Hepatocyte (in vitro differentiated cells): Measurements from ENCODE around the gene OBSCN. TPM values are rescaled to one million over a fixed set of nuclear protein-coding genes. Genes with fewer than 3 reads are reported as not detected.

Source experiments
- DNase-seq: peaks from one replicate; pipeline ENCODE4 v3.0.0-alpha.2; 2016; ENCODE audit warnings: low spot score
- H2AFZ ChIP-seq: fragments of 200-600 bp; sonication (generic); 2 replicates; pipeline ENCODE4 v1.6.0; 2016; ENCODE audit warnings: antibody characterized with exemption, mild to moderate bottlenecking
- H3K27ac ChIP-seq: fragments of 200-600 bp; sonication (generic); 2 replicates; pipeline ENCODE4 v1.5.1; 2016; ENCODE audit warnings: mild to moderate bottlenecking
- H3K27me3 ChIP-seq: fragments of 200-600 bp; sonication (generic); 2 replicates; pipeline ENCODE4 v1.6.1; 2016
- H3K36me3 ChIP-seq: fragments of 200-600 bp; sonication (generic); replicated peaks from 2 replicates; pipeline ENCODE4 v1.5.1; 2016; ENCODE audit warnings: low read depth; ENCODE audit not compliant: insufficient read depth
- H3K4me1 ChIP-seq: fragments of 200-600 bp; sonication (generic); 2 replicates; pipeline ENCODE4 v1.5.1; 2016; ENCODE audit warnings: mild to moderate bottlenecking, moderate library complexity; ENCODE audit not compliant: insufficient read depth
- H3K4me2 ChIP-seq: fragments of 200-600 bp; sonication (generic); 2 replicates; pipeline ENCODE4 v1.6.0; 2016
- H3K4me3 ChIP-seq: fragments of 200-600 bp; sonication (generic); 2 replicates; pipeline ENCODE4 v1.5.1; 2016; ENCODE audit warnings: mild to moderate bottlenecking
- H3K79me2 ChIP-seq: fragments of 200-600 bp; sonication (generic); 2 replicates; pipeline ENCODE4 v1.6.0; 2017; ENCODE audit warnings: mild to moderate bottlenecking
- H3K9me2 ChIP-seq: fragments of 200-600 bp; sonication (generic); replicated peaks from 2 replicates; pipeline ENCODE4 v1.6.0; 2017; ENCODE audit warnings: mild to moderate bottlenecking; ENCODE audit not compliant: insufficient read depth
- H3K9me3 ChIP-seq: fragments of 200-600 bp; sonication (generic); 2 replicates; pipeline ENCODE4 v1.5.1; 2016; ENCODE audit warnings: low read depth, mild to moderate bottlenecking
- H4K20me1 ChIP-seq: fragments of 200-600 bp; sonication (generic); 2 replicates; pipeline ENCODE4 v1.6.0; 2016; ENCODE audit warnings: mild to moderate bottlenecking; ENCODE audit not compliant: insufficient read depth, poor library complexity, severe bottlenecking
- EZH2 ChIP-seq: fragments of 200-600 bp; sonication (generic); IDR thresholded peaks from 2 replicates; pipeline ENCODE4 v1.6.1; 2016; ENCODE audit warnings: antibody characterized with exemption, mild to moderate bottlenecking, borderline replicate concordance
- EZH2phosphoT487 ChIP-seq: fragments of 200-600 bp; sonication (generic); IDR thresholded peaks from one replicate; pipeline ENCODE4 v1.6.1; 2018; ENCODE audit warnings: antibody characterized with exemption, mild to moderate bottlenecking, low read depth, moderate library complexity; ENCODE audit not compliant: unreplicated experiment, severe bottlenecking
- WGBS: methylation state at CpG from one replicate; pipeline ENCODE4 v1.1.6; 2016; ENCODE audit warnings: low lambda C conversion rate; ENCODE audit errors: missing lambda C conversion rate; 5-methylcytosine and 5-hydroxymethylcytosine counted together
- polyA plus RNA-seq: library from polyadenylated mRNA; unstranded; fragments of >200 nt; fragmentation: Nextera tagmentation; extraction: Ambion mirVana; gene quantifications from 2 replicates; pipeline ENCODE4 v1.2.1, GENCODE V29; 2016
- total RNA-seq: library from RNA; depleted of rRNA; stranded (reverse); fragments of >200 nt; gene quantifications from 2 replicates; pipeline ENCODE4 v1.2.3, GENCODE V29; 2014
- TF ChIP-seq, protein P1 (sequence below): fragments of 200-600 bp; sonication (generic); IDR thresholded peaks from 2 replicates; pipeline ENCODE4 v1.5.1; 2016; ENCODE audit warnings: antibody characterized with exemption, mild to moderate bottlenecking; ENCODE audit not compliant: poor library complexity

The OBSCN gene
- total and polyA plus RNA-seq, 2 experiments from 2014 or later: 15.0 to 22.4 TPM

DNA sequence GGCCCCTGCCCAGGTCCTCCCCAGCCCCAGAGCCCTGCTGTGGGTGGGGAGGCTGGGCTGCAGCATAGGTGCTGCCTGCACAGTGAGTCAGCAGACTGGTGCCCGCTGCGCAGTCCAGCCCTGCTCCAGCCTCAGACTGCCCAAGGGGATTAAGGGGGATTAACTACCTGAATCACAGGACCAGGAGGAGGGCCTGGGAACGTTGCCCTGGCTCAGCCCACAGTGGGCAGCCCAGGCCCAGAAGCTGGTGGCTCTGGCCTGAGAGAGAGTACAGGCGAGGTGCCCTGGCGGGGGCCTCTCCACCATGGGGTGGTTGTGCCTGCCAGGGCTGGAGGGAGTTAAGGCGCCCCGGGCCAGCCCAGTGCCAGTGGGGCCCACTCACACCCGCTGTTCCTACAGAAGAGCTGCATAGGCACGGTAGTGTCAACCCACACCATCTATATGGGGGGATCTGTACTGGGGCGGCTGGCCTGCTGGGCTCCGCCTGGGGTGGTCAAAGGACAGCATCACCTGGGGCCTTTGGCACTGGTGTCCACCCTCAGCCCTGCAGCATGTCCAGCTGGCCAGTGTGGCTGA lies 2.3 kb downstream of the OBSCN start:
- H2AFZ ChIP-seq: no peak overlapping the region
- no peak overlapping the region for H3K4me2 ChIP-seq
- DNase-seq: peak; percentile 74
- TF ChIP-seq EZH2phosphoT487: no peak
- TF ChIP-seq EZH2: no peak
- TF ChIP-seq, protein P1, sequence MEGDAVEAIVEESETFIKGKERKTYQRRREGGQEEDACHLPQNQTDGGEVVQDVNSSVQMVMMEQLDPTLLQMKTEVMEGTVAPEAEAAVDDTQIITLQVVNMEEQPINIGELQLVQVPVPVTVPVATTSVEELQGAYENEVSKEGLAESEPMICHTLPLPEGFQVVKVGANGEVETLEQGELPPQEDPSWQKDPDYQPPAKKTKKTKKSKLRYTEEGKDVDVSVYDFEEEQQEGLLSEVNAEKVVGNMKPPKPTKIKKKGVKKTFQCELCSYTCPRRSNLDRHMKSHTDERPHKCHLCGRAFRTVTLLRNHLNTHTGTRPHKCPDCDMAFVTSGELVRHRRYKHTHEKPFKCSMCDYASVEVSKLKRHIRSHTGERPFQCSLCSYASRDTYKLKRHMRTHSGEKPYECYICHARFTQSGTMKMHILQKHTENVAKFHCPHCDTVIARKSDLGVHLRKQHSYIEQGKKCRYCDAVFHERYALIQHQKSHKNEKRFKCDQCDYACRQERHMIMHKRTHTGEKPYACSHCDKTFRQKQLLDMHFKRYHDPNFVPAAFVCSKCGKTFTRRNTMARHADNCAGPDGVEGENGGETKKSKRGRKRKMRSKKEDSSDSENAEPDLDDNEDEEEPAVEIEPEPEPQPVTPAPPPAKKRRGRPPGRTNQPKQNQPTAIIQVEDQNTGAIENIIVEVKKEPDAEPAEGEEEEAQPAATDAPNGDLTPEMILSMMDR: no peak
- no peaks in the 10 kb centered on the region for H3K36me3 ChIP-seq
- H3K9me2 ChIP-seq: no peaks in the 10 kb centered on the region
- no peak overlapping the region for H3K4me3 ChIP-seq
- 78% methylated on average over 11 of the region's 11 CpGs for WGBS
- H3K4me1 ChIP-seq: peaks cover 30% of the 10 kb centered on the region
- H3K27ac ChIP-seq: no peak overlapping the region
- H3K27me3 ChIP-seq: no peaks in the 10 kb centered on the region
- H4K20me1 ChIP-seq: no peaks in the 10 kb centered on the region
- H3K79me2 ChIP-seq: no peaks in the 10 kb centered on the region
- H3K9me3 ChIP-seq: no peaks in the 10 kb centered on the region

DNA sequence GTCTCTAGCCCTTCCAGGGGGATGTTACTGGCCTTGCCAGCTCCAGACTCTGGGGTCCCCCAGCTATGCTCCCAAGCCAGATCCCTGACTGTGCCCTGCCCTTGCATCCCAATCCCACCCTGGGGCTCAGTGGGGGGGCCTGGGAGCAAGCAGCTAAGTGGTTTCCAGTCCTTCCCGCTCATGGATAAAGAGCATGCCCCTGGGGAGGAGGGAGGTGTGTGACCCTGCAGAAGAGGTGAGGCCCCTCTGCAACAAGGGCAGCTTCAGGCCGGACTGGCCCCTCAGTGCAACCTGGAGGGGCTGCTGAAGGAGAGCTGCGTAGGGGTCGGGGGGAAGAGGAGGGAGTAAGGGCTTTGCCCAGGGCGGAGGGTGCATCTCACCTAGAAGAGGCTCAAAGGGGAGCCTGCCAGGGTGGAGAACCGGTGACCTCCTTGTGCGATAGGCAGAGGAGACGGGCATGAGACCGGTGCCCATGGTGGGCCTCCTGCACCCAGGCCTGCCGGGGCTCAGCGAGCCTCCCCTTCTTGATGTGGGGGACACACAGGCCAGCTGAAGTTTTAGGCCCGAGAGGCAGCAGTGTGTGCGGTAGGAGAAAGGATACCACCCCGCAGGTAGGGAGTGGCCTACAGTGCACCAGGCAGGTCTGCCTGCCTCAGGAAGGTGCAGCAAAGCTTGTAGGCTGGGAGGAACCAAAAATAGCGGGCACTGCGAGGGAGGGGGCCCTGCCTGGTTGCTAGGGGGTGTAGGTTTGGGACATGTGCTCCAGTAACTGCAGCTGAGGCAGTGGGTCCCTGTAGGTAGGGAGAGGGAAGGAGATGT lies 3.1 kb downstream of the OBSCN start:
- H3K9me2 ChIP-seq: no peaks in the 10 kb centered on the region
- peaks cover 26% of the 10 kb centered on the region for H3K4me1 ChIP-seq
- H3K4me2 ChIP-seq: no peak overlapping the region
- 95% methylated on average over 16 of the region's 16 CpGs for WGBS
- H3K27me3 ChIP-seq: no peaks in the 10 kb centered on the region
- no peaks in the 10 kb centered on the region for H3K79me2 ChIP-seq
- H4K20me1 ChIP-seq: no peaks in the 10 kb centered on the region
- TF ChIP-seq, protein P1: no peak
- TF ChIP-seq EZH2phosphoT487: no peak
- TF ChIP-seq EZH2: no peak
- no peak overlapping the region for H3K27ac ChIP-seq
- DNase-seq: no peak
- H3K9me3 ChIP-seq: no peaks in the 10 kb centered on the region
- no peaks in the 10 kb centered on the region for H3K36me3 ChIP-seq
- no peak overlapping the region for H3K4me3 ChIP-seq
- H2AFZ ChIP-seq: no peak overlapping the region

DNA sequence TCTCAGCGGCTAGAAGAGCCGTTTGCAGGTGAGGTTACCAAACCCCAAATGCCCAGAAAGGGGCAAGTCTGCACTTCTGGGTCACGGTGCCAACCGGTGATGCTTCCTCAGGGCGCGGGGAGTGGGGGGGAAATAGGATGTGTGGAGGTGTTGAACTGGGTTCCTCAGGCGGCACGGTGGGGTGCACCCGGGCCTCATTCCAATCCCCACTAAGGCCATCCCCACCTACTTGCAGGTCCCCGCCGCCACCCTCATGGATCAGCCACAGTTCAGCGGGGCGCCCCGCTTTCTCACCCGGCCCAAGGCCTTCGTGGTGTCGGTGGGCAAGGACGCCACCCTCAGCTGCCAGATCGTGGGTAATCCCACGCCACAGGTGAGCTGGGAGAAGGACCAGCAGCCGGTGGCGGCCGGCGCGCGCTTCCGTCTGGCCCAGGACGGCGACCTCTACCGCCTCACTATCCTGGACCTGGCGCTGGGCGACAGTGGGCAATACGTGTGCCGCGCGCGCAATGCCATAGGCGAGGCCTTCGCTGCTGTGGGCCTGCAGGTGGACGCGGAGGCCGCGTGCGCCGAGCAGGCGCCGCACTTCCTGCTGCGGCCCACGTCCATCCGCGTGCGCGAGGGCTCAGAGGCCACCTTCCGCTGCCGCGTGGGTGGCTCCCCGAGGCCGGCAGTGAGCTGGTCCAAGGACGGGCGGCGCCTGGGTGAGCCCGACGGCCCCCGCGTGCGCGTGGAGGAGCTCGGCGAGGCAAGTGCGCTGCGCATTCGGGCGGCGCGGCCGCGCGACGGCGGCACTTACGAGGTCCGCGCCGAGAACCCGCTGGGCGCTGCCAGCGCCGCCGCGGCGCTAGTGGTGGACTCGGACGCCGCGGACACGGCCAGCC lies 3.9 kb downstream of the OBSCN start:
- H3K4me2 ChIP-seq: no peak overlapping the region
- no peak overlapping the region for H2AFZ ChIP-seq
- H3K36me3 ChIP-seq: no peaks in the 10 kb centered on the region

More for the DNA sequence above, 3.9 kb downstream of the OBSCN start:
- Histone ChIP-seq H3K27me3 (no peaks in the 10 kb centered on the region), H3K27ac (no peak overlapping the region), H3K4me3 (no peak overlapping the region), H3K4me1 (peaks cover 18% of the 10 kb centered on the region), H3K9me3 (no peaks in the 10 kb centered on the region), H3K9me2 (no peaks in the 10 kb centered on the region), H3K79me2 (no peaks in the 10 kb centered on the region), H4K20me1 (no peaks in the 10 kb centered on the region)
- DNase-seq: no peak
- TF ChIP-seq, protein P1: no peak
- TF ChIP-seq EZH2phosphoT487 (no peak), EZH2 (no peak)
- WGBS: 92% methylated on average over 77 of the region's 96 CpGs
